CD4-positive, alpha-beta T cell treated with Interleukin-10 for 1 hour (primary cell): Measurements from ENCODE around the gene GLRX.
A peak's percentile ranks its signal among the peaks of the same experiment; 100 is the strongest.
"Not testable (repeated sequence)": the region's sequence is repeated elsewhere in the genome, so short reads cannot be mapped to it uniquely, and the experiment has no call there.

ENCODE experiments used
- DNase-seq: peaks from one replicate; pipeline ENCODE4 v3.0.0-alpha.2; 2020

The GLRX gene

GRCh38 chr5:95851141-95851540 lies 28.6 kb upstream of the GLRX start:
- not testable (repeated sequence) for DNase-seq

- DNase-seq = no peak
Observed at GRCh38 chr5:95850391-95850894, 27.9 kb upstream of the GLRX start.

- no peak for DNase-seq
Observed at GRCh38 chr5:95848701-95849100, 26.2 kb upstream of the GLRX start.

- DNase-seq = no peak
Observed at GRCh38 chr5:95847261-95847592, 24.7 kb upstream of the GLRX start.

GRCh38 chr5:95846554-95847260 lies 24.2 kb upstream of the GLRX start:
- peak; percentile 80 for DNase-seq

GRCh38 chr5:95845391-95845790 lies 22.9 kb upstream of the GLRX start:
- DNase-seq = no peak

- no peak for DNase-seq
Observed at GRCh38 chr5:95843733-95844223, 21.3 kb upstream of the GLRX start.

GRCh38 chr5:95842854-95843544 lies 20.5 kb upstream of the GLRX start:
- peak; percentile 73 for DNase-seq

GRCh38 chr5:95841914-95842812 lies 19.6 kb upstream of the GLRX start:
- DNase-seq = no peak

GRCh38 chr5:95840956-95841705 lies 18.6 kb upstream of the GLRX start:
- DNase-seq = no peak

- no peak for DNase-seq
Observed at GRCh38 chr5:95839658-95840057, 17.1 kb upstream of the GLRX start.

GRCh38 chr5:95838556-95838955 lies 16.0 kb upstream of the GLRX start:
- no peak for DNase-seq

GRCh38 chr5:95838001-95838520 lies 15.5 kb upstream of the GLRX start:
- DNase-seq = no peak

- DNase-seq = no peak
Observed at GRCh38 chr5:95837492-95837891, 15.0 kb upstream of the GLRX start.

GRCh38 chr5:95836971-95837370 lies 14.4 kb upstream of the GLRX start:
- not testable (repeated sequence) for DNase-seq

GRCh38 chr5:95836544-95836943 lies 14.0 kb upstream of the GLRX start:
- no peak for DNase-seq

- DNase-seq = peak; percentile 51
Observed at GRCh38 chr5:95835682-95836385, 13.3 kb upstream of the GLRX start.

GRCh38 chr5:95832664-95833063 lies 10.1 kb upstream of the GLRX start:
- no peak for DNase-seq

- no peak for DNase-seq
Observed at GRCh38 chr5:95830226-95830625, 7.7 kb upstream of the GLRX start.

- DNase-seq = no peak
Observed at GRCh38 chr5:95827892-95828246, 5.3 kb upstream of the GLRX start.
